C4-2B (cell line): ENCODE measurements around the gene SCN1B.

ENCODE experiments used
- H3K27ac ChIP-seq: fragments of 450-650 bp; 2 replicates; pipeline ENCODE4 v1.5.1; 2017
- ZFX ChIP-seq: fragments of 450-650 bp; IDR thresholded peaks from 2 replicates; pipeline ENCODE4 v1.6.1; 2017
- TF ChIP-seq, protein P1 (sequence below): fragments of 450-650 bp; conservative IDR thresholded peaks from 2 replicates; pipeline ENCODE4 v1.5.1; 2017; ENCODE audit warnings: mild to moderate bottlenecking

SCN1B gene

GRCh38 chr19:34998777-34999497 is 31.3 kb upstream of the SCN1B start:
- H3K27ac ChIP-seq, result peak overlapping the region; percentile 79
- TF ChIP-seq, protein P1, sequence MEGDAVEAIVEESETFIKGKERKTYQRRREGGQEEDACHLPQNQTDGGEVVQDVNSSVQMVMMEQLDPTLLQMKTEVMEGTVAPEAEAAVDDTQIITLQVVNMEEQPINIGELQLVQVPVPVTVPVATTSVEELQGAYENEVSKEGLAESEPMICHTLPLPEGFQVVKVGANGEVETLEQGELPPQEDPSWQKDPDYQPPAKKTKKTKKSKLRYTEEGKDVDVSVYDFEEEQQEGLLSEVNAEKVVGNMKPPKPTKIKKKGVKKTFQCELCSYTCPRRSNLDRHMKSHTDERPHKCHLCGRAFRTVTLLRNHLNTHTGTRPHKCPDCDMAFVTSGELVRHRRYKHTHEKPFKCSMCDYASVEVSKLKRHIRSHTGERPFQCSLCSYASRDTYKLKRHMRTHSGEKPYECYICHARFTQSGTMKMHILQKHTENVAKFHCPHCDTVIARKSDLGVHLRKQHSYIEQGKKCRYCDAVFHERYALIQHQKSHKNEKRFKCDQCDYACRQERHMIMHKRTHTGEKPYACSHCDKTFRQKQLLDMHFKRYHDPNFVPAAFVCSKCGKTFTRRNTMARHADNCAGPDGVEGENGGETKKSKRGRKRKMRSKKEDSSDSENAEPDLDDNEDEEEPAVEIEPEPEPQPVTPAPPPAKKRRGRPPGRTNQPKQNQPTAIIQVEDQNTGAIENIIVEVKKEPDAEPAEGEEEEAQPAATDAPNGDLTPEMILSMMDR, result no peak
- TF ChIP-seq ZFX, result no peak

DNA sequence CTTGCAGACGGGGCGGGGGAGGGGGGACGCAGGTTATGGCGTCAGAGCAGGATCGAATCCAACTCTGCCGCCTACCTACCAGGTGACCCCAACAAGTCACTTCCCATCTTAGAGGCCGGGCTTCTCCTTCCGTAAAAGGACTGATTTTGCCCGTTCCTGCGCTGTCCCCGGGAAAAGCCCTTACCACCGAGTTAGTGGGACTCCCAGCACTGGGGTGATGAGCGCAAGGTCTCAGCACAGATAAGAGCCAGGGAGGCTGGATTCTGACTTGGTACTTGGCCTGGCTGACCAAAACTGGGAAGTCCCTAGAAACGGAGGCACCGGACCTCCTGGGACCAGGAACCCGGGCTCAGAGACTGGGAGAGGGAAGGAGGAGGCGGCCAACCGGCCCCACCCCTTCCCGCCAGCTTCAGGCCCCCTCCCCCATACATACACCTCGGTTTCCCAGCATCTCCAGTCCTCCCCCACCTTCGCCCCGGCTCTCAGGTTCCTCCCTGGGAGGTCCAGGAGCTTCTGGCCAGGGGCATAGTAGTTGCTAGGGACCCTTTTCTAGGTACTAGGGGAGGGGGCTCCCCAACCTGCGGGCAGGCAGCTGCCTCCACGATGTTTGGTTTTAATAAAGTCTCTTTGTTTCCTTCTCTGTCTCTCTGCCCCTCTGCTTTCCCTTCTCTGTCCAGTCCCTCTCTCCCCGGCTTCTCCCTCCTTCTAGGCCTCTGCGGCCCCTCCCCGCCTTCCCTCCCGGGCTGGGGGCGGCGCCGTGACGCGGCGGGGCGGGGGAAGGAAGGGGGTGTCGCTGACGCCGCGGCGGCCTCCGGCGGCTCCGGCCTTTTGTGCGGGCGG is 30.6 kb upstream of the SCN1B start, which contains the start of gene GRAMD1A:
Gene GRAMD1A (plus strand): TSS at position 826 of the 840 bp plus-strand sequence. CDS start 156 bp downstream, outside the sequence.
- peak within 1 kb of the TSS; percentile 79 for H3K27ac ChIP-seq
- TF ChIP-seq, protein P1, result no peak
- TF ChIP-seq ZFX, result no peak

GRCh38 chr19:35000338-35000646 is 30.0 kb upstream of the SCN1B start:
- H3K27ac ChIP-seq, result peak overlapping the region; percentile 79
- TF ChIP-seq, protein P1, result no peak
- TF ChIP-seq ZFX, result no peak

DNA sequence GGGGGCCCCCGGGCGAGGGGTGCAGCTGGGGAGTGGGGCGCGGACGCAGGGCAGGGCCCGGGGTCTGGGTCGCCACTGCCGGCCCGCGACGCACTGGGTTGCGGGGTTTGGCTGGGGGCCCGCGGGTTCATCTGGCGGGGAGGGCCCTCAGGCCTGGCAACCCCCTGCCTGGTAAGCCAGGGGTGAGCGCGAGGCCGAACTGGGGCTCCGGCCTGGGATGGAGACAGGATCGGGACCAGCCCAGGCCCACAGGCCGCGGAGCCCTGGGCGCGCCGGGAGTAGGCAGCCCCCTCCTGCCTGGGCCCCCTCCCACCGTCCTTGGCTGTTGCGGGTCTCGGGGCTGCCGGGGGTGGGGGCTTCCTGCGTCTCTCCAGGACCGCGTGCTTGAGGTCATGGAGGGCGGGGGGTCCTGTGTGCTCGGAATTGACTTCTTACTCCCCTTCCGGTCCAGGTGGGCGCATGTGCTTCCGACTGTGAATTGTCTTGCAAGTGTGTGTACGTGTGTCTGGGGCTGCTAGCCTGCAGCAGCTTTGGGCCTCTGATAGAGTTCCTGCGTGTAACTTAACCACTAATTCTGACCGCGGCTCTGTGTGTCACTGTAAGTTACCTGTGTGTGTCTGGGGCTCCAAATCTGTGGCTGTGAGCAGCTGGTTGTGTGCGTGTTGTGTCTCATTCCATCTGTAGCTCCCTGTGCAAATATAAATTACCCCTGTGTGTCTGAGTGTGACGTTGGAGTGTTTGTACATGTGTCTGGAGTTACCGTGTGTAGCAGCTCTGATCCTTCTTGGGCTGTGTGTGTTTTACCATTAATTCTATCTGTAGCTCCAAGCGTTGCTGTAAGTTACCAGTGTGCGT is 29.4 kb upstream of the SCN1B start:
- TF ChIP-seq, protein P1, result no peak
- peak; percentile 59; the same call in 1 of the 2 replicates for TF ChIP-seq ZFX
- H3K27ac ChIP-seq, result peak overlapping the region; percentile 79

- no peak overlapping the region for H3K27ac ChIP-seq
Measured at GRCh38 chr19:35002037-35002535, 28.2 kb upstream of the SCN1B start.

DNA sequence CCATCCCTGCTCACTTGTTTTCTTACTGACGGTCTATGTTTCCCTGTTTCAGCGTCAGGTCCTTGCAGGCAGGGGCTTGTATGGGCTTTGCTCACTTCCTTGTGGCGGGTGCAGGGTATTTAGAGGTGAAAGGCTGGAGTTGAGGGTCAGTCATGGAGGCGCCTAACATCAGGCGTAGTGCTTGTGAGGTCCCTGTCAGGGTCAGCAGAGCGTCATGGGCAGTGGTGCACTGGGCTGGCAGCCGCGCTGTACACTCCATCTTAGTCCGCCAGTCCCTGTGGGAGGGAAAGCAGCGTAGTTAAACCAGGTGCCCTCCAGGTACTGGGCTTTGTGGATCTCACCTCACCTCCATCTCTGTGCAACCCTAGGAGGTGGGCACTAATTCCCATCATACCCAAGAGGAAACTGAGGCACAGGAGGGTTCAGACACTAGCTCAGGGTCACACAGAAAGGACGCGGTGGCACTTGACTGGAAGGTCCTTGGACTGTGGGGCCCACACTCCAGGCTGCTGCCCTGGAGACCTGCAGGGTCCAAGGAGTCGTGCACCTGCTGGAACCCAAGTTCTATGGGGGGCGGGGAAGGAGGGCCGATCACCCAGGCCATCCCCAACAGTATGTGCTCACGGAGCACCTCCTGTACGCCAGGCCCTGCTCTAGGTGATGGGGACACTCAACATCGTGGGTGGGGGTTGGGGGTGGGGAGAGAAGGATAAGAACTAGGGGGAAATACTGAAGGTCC is 25.6 kb upstream of the SCN1B start:
- H3K27ac ChIP-seq, result no peak overlapping the region
- TF ChIP-seq, protein P1, result no peak
- no peak for TF ChIP-seq ZFX

More at GRCh38 chr19:35002037-35002535, 28.2 kb upstream of the SCN1B start:
- no peak for TF ChIP-seq ZFX
